ENCODE data around the gene ZNF865.

ZNF865 gene

GRCh38 chr19:55658846-55659459, 53.5 kb downstream of the ZNF865 start:
- DNase-seq (ENCODE audit: low read depth, low spot score) = no peak

- no peak for DNase-seq (ENCODE audit: low read depth, low spot score)
Observed at GRCh38 chr19:55659822-55660221, 54.4 kb downstream of the ZNF865 start.

DNA sequence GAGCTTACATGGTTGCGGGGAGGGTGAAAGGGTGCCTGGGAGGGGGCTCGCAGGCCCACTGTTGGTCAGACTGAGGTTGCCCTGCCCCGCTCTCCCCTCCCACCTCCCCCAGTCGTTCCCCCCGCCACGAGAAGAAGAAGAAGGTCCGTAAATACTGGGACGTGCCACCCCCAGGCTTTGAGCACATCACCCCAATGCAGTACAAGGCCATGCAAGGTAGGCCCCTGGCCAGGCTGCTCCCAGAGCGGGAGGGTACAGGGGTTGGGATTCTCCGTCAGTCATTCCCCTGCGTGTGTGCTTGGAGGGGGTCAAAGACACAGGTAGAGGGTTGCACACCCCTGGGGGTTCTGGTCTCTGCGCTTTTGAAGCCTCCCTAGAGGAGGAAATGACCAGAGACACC, 55.0 kb downstream of the ZNF865 start:
- no peak for DNase-seq (ENCODE audit: low read depth, low spot score)

DNA sequence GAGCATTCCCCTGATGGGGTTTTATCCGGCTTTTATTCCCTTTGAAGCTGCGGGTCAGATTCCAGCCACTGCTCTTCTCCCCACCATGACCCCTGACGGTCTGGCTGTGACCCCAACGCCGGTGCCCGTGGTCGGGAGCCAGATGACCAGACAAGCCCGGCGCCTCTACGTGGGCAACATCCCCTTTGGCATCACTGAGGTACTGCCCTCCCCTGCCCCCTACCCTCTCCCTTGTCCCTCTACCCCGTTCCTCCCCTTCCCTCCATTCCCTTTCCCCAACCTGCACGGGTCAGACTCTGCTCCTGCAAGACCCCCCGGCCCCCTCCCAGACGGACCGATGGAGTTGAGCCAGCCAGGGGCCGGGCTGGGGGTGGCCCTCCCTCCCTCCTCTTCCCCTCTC, 55.5 kb downstream of the ZNF865 start:
- no peak for DNase-seq (ENCODE audit: low read depth, low spot score)

- no peak for DNase-seq (ENCODE audit: low read depth, low spot score)
Observed at GRCh38 chr19:55661826-55662225, 56.4 kb downstream of the ZNF865 start.

DNA sequence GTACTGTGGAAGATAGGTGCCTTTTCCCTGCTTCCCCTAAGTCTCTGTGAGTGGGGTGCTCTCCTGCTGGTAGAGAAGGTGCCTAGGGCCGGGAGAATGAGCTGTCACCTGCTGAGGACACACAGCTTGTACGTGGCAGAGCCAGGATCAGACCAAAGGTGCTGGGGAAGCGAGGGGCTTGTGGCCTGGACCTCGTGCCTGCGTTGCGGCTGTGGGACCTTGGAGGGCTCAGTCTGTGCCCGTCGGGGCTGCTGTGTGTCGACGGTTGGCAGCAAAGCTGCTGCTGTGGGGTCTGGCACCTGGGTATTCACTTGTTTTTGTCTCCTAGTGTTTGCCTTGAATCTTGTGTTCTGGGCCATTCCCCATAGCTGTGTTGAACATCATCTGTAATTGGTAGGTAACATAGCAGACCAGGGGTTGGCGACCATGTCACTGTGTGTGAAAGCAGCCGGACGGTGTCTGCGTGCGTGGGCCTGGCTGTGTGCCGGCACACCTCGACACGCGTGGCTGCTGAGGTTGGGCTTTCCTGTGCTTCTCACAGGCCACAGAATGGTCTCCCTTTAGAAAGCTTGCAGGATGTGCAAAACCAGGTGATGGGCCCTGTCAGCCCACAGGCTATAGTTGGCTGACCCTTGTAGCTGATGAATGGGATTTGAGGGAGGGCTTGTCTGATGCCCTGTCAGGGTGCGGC, 58.5 kb downstream of the ZNF865 start:
- no peak for DNase-seq (ENCODE audit: low read depth, low spot score)

- no peak for DNase-seq (ENCODE audit: low read depth, low spot score)
Observed at GRCh38 chr19:55666343-55667005, 61.0 kb downstream of the ZNF865 start.

Measured in smooth muscle cell of the brain vasculature (primary cell).